ENCODE results near the gene FN1. TPM values are rescaled to one million over a fixed set of nuclear protein-coding genes. Genes with fewer than 3 reads are reported as not detected.
"Not testable (repeated sequence)": the region's sequence is repeated elsewhere in the genome, so short reads cannot be mapped to it uniquely, and the experiment has no call there.

Gene FN1
- total RNA-seq, 2 donors from 2014 or later = 245 to 775 TPM

- intact Hi-C loops (cut with DNase I) = no loop called here
- no peak for ATAC-seq
- DNase-seq = no peak
Measured at GRCh38 chr2:215320102-215320501, 115.8 kb downstream of the FN1 start.

GRCh38 chr2:215319500-215319899 is 116.4 kb downstream of the FN1 start:
- DNase-seq (no peak), ATAC-seq (no peak)
- intact Hi-C loops (cut with DNase I) = no loop called here

GRCh38 chr2:215316336-215316735 is 119.5 kb downstream of the FN1 start:
- intact Hi-C loops (cut with DNase I) = no loop called here
- no peak for ATAC-seq
- DNase-seq = no peak

- DNase-seq = no peak
- intact Hi-C loops (cut with DNase I) = no loop called here
- ATAC-seq = no peak
Measured at GRCh38 chr2:215315301-215315700, 120.6 kb downstream of the FN1 start.

GRCh38 chr2:215314896-215315295 is 121.0 kb downstream of the FN1 start:
- intact Hi-C loops (cut with DNase I) = no loop called here
- no peak for DNase-seq
- ATAC-seq = no peak

GRCh38 chr2:215313255-215313613 is 122.6 kb downstream of the FN1 start:
- ATAC-seq (no peak), DNase-seq (no peak)
- intact Hi-C loops (cut with DNase I) = no loop called here

GRCh38 chr2:215311625-215312396 is 124.1 kb downstream of the FN1 start, which contains the start of gene ATIC:
Gene ATIC (plus strand): TSS chr2:215312059. CDS start chr2:215312143, 84 bp downstream.
- DNase-seq (peak; percentile 97), ATAC-seq (peak; percentile 99)
- intact Hi-C loops (cut with DNase I) = no loop called here

GRCh38 chr2:215311259-215311624 is 124.6 kb downstream of the FN1 start:
- peak; percentile 2 to 10 for ATAC-seq

More at GRCh38 chr2:215311259-215311624, 124.6 kb downstream of the FN1 start:
- intact Hi-C loops (cut with DNase I); DNase-seq: not testable (repeated sequence)

Other genes starting within 250 kb of the FN1 start
- 10 to 100 TPM; 41.1 to 49.6 TPM for gene ATIC, start 124.0 kb downstream of the FN1 start, total RNA-seq